Measurements from ENCODE around the gene LRRC23. TPM values are rescaled to one million over a fixed set of nuclear protein-coding genes. Genes with fewer than 3 reads are reported as not detected.
A peak's percentile ranks its signal among the peaks of the same experiment; 100 is the strongest.
"Not testable (repeated sequence)": the region's sequence is repeated elsewhere in the genome, so short reads cannot be mapped to it uniquely, and the experiment has no call there.

LRRC23 gene
- polyA plus RNA-seq, 10 donors: 8.4 to 11.7 (median 10.2) TPM

DNA sequence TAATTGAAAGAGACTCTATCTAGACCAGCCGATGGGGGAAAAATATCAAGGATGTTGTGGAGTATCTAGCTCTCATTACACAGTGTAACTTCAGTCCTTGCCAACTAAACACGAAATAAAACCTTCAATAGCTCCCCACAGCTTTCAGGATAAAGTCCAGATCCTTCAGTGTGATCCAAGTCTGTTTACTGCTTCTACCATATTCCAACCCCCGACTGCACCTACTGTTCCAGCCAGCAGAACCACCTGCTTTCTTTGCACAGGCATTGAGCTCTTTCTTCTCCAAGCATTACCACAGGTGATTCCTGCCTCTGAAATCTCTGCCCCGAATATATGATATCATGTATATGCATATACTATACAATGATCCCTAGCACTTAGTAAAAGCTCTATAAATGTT lies 2.2 kb upstream of the LRRC23 start:
- DNase-seq: no peak

GRCh38 chr12:6903722-6904121 lies 900 bp upstream of the LRRC23 start:
- DNase-seq: no peak

GRCh38 chr12:6905414-6906040 lies 905 bp downstream of the LRRC23 start:
- no peak for DNase-seq

DNA sequence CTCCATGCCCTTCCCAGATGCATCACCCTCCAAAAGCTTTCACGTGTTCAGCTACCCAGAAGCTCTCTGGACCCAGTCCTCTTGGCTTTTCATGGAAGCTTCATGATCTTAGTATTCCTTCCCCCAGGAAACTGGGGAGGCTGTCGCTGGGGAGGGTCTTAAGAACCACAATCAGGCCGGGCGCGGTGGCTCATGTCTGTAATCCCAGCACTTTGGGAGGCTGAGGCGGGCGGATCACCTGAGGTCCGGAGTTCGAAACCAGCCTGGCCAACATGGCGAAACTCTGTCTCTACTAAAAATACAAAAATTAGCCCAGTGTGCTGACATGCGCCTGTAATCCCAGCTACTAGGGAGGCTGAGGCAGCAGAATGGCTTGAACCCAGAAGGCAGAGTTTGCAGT lies 3.5 kb downstream of the LRRC23 start:
- DNase-seq: not testable (repeated sequence)

DNA sequence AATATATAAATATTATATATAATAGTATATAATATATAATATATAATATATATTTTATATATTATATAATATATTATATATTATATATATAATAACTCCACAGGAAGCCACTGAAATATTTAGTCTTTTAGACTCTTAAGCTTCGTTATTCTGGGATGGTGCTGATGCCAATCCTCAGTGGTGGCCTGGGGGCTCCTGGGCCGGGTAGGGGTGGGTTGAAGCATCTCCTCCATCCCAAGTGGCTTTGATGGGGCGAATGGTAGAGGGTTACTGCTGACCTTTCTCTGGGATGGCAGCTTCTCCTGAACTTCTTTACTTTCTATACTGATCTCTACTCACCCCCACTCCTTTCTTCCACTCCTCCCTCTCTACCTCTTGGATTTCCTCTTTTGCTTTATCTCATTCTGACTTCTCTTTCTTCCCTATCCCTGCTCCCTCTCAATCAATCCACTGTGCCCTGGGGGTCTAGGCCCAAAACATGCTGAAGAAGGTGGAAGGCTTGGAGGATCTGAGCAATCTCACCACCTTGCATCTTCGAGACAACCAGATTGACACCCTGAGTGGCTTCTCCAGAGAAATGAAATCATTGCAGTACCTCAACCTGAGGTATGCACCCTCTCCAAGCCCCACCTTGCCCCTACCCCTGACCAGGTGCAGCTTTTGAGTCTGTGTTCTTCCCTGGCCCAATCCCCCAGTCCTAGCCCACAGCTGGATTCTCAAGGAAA lies 5.0 kb downstream of the LRRC23 start:
- DNase-seq: no peak

- DNase-seq: no peak
These were observed 7.7 kb downstream of the LRRC23 start for GRCh38 chr12:6912164-6912935.

- DNase-seq: peak in 1 of 3 donors; percentile 87
These were observed 9.8 kb downstream of the LRRC23 start, which contains the start of gene ENO2 for GRCh38 chr12:6914246-6914946. Gene ENO2 (plus strand): TSS chr12:6914580. CDS start chr12:6915833, 1,253 bp downstream.

GRCh38 chr12:6914947-6915788 lies 10.5 kb downstream of the LRRC23 start:
- no peak for DNase-seq

- DNase-seq: no peak
These were observed 11.2 kb downstream of the LRRC23 start for GRCh38 chr12:6915789-6916285.

- DNase-seq: no peak
These were observed 12.0 kb downstream of the LRRC23 start for GRCh38 chr12:6916426-6917200.

- DNase-seq: no peak
These were observed 13.0 kb downstream of the LRRC23 start for GRCh38 chr12:6917491-6918231.

GRCh38 chr12:6919588-6919987 lies 15.0 kb downstream of the LRRC23 start:
- DNase-seq: no peak

DNA sequence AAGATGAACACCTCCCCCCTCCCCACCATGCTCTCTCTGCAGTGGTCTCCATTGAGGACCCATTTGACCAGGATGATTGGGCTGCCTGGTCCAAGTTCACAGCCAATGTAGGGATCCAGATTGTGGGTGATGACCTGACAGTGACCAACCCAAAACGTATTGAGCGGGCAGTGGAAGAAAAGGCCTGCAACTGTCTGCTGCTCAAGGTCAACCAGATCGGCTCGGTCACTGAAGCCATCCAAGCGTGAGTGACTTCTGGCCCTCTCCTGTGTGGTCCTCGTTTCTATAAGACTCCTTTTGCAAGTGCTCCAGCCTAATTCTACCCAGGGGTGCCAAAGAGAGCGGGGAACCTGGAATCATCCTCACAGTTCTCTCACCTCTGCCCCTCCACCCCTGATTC lies 16.9 kb downstream of the LRRC23 start:
- no peak for DNase-seq

DNA sequence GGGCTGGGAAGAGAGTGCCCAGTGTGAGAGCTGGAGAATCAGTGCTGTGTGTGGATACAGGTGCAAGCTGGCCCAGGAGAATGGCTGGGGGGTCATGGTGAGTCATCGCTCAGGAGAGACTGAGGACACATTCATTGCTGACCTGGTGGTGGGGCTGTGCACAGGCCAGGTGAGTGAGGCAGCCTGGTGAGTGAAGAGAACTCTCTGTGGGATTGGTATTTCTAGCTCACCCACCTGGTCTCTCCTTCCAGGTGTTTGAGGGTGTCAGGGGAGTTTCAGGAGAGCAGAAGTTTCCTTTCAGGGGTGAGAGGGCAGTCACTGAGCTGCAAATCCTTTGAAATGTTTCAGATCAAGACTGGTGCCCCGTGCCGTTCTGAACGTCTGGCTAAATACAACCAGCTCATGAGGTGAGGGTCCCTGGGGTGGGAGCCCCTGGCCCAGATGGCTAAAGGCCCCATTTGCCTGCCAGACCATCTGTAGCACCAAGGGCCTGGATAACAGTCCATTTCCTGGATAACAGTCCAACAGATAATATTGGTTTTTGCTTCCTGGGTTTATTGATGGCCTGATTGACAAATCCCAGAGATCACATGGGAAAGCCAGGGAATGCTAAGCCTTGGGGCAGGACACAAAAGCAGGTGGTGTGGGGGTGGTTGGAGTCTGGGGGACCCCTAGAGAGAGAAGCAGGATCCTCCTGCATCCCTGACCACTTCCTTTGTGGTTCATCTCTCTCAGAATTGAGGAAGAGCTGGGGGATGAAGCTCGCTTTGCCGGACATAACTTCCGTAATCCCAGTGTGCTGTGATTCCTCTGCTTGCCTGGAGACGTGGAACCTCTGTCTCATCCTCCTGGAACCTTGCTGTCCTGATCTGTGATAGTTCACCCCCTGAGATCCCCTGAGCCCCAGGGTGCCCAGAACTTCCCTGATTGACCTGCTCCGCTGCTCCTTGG lies 17.6 kb downstream of the LRRC23 start:
- no peak for DNase-seq

- DNase-seq: no peak
These were observed 18.5 kb downstream of the LRRC23 start for GRCh38 chr12:6923003-6923732.

DNA sequence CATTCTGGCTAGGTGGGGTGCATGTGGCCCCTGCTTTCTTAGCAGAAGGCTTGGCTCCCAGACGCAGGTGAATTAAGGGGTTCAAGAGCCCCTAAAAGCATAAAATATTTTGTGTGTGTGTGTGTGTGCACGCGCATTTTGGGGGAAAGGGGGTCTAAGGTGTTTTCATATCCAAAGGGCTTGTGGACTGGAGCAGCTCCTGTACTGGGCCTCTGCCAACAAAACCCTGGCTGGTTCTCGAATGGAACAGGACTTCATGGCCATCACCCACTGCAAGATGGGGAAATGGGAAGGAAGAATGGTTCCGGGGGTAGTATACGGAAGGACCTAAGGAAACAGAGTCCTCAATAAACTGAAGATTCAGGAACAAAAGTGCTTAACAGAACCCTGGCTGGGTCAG lies 19.2 kb downstream of the LRRC23 start:
- no peak for DNase-seq

DNA sequence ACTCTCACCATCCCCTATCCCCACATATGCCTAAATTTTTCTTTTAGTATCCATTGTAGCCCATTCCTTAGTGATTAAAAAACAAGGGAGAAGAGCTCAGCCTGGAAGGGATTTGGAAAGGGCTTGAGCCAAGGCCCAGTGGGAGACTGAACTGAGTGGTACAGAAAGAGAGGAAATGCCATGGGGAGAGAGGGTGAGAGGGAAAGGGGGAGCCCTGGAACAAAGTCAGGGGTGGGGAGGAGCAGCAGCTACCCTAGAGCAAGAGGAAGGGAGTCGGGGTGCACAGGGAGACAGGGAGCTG lies 20.6 kb downstream of the LRRC23 start:
- DNase-seq: no peak
